Smooth muscle cell (in vitro differentiated cells): ENCODE measurements around the gene SCAANT1. TPM values are rescaled to one million over a fixed set of nuclear protein-coding genes. Genes with fewer than 3 reads are reported as not detected.

Source experiments
- DNase-seq: peaks from one replicate; lab custom pipeline; 2025; ENCODE audit not compliant: unreplicated experiment; lab: John Stamatoyannopoulos, UW
- H2AFZ ChIP-seq: fragments of 200-600 bp; sonication (generic); 2 replicates; pipeline ENCODE4 v1.6.0; 2016; ENCODE audit warnings: antibody characterized with exemption, low read depth, mild to moderate bottlenecking
- H3F3A ChIP-seq: fragments of 200-600 bp; sonication (generic); 2 replicates; pipeline ENCODE4 v1.6.0; 2017; ENCODE audit warnings: antibody characterized with exemption, low read depth
- H3K27ac ChIP-seq: fragments of 200-600 bp; sonication (generic); 2 replicates; pipeline ENCODE4 v1.5.1; 2016; ENCODE audit warnings: low read depth, mild to moderate bottlenecking
- H3K27me3 ChIP-seq: fragments of 200-600 bp; sonication (generic); 2 replicates; pipeline ENCODE4 v1.6.1; 2016; ENCODE audit warnings: low read depth, mild to moderate bottlenecking
- H3K36me3 ChIP-seq: fragments of 200-600 bp; sonication (generic); 2 replicates; pipeline ENCODE4 v1.5.1; 2016; ENCODE audit warnings: low read depth
- H3K4me1 ChIP-seq: fragments of 200-600 bp; sonication (generic); 2 replicates; pipeline ENCODE4 v1.5.1; 2016; ENCODE audit warnings: low read depth
- H3K4me2 ChIP-seq: fragments of 200-600 bp; sonication (generic); 2 replicates; pipeline ENCODE4 v1.6.0; 2016; ENCODE audit warnings: mild to moderate bottlenecking
- H3K4me3 ChIP-seq: fragments of 200-600 bp; sonication (generic); 2 replicates; pipeline ENCODE4 v1.5.1; 2016; ENCODE audit warnings: mild to moderate bottlenecking
- H3K79me2 ChIP-seq: fragments of 200-600 bp; sonication (generic); 2 replicates; pipeline ENCODE4 v1.6.0; 2016; ENCODE audit warnings: low read depth, mild to moderate bottlenecking
- H3K9ac ChIP-seq: fragments of 200-600 bp; sonication (generic); 2 replicates; pipeline ENCODE4 v1.6.0; 2016; ENCODE audit warnings: low read depth
- H3K9me3 ChIP-seq: fragments of 200-600 bp; sonication (generic); replicated peaks from 2 replicates; pipeline ENCODE4 v1.5.1; 2016; ENCODE audit warnings: low read depth
- H4K20me1 ChIP-seq: fragments of 200-600 bp; sonication (generic); 2 replicates; pipeline ENCODE4 v1.6.0; 2016; ENCODE audit warnings: low read depth
- WGBS: methylation state at CpG from one replicate; pipeline ENCODE4 v1.1.7; 2016; ENCODE audit warnings: low lambda C conversion rate; 5-methylcytosine and 5-hydroxymethylcytosine counted together
- polyA plus RNA-seq: library from polyadenylated mRNA; unstranded; fragments of >200 nt; fragmentation: Nextera tagmentation; extraction: Ambion mirVana; gene quantifications from 2 replicates; pipeline ENCODE4 v1.2.1, GENCODE V29; 2016
- total RNA-seq: library from RNA; depleted of rRNA; stranded (reverse); fragments of >200 nt; gene quantifications from 2 replicates; pipeline ENCODE4 v1.2.3, GENCODE V29; 2014
- TF ChIP-seq, protein P1 (sequence below): fragments of 200-600 bp; sonication (generic); IDR thresholded peaks from 2 replicates; pipeline ENCODE4 v1.5.1; 2017; ENCODE audit warnings: borderline replicate concordance, mild to moderate bottlenecking, antibody characterized with exemption; ENCODE audit not compliant: insufficient read depth, poor library complexity, severe bottlenecking

SCAANT1 gene
- total and polyA plus RNA-seq, 2 experiments from 2014 or later, result not detected

- Histone ChIP-seq H3K9ac (no peak overlapping the region), H3K4me3 (no peak overlapping the region), H3K79me2 (no peaks in the 10 kb centered on the region), H3K27me3 (no peaks in the 10 kb centered on the region), H3K4me1 (no peaks in the 10 kb centered on the region), H4K20me1 (peaks cover 20% of the 10 kb centered on the region), H3K4me2 (no peak overlapping the region), H3K9me3 (no peaks in the 10 kb centered on the region), H3K27ac (no peak overlapping the region), H2AFZ (no peak overlapping the region), H3K36me3 (no peaks in the 10 kb centered on the region), H3F3A (no peaks in the 10 kb centered on the region)
- TF ChIP-seq, protein P1, sequence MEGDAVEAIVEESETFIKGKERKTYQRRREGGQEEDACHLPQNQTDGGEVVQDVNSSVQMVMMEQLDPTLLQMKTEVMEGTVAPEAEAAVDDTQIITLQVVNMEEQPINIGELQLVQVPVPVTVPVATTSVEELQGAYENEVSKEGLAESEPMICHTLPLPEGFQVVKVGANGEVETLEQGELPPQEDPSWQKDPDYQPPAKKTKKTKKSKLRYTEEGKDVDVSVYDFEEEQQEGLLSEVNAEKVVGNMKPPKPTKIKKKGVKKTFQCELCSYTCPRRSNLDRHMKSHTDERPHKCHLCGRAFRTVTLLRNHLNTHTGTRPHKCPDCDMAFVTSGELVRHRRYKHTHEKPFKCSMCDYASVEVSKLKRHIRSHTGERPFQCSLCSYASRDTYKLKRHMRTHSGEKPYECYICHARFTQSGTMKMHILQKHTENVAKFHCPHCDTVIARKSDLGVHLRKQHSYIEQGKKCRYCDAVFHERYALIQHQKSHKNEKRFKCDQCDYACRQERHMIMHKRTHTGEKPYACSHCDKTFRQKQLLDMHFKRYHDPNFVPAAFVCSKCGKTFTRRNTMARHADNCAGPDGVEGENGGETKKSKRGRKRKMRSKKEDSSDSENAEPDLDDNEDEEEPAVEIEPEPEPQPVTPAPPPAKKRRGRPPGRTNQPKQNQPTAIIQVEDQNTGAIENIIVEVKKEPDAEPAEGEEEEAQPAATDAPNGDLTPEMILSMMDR, result no peak
- 92% methylated on average over 2 of the region's 2 CpGs for WGBS
- no peak for DNase-seq
These were observed 11.7 kb downstream of the SCAANT1 start for GRCh38 chr3:63900459-63900858.

GRCh38 chr3:63900010-63900409 is 12.2 kb downstream of the SCAANT1 start:
- Histone ChIP-seq H3F3A (no peaks in the 10 kb centered on the region), H3K27me3 (no peaks in the 10 kb centered on the region), H4K20me1 (peaks cover 24% of the 10 kb centered on the region), H3K9ac (no peak overlapping the region), H3K79me2 (no peaks in the 10 kb centered on the region), H3K27ac (no peak overlapping the region), H3K9me3 (no peaks in the 10 kb centered on the region), H3K4me2 (no peak overlapping the region), H3K36me3 (no peaks in the 10 kb centered on the region), H3K4me1 (no peaks in the 10 kb centered on the region), H2AFZ (no peak overlapping the region), H3K4me3 (no peak overlapping the region)
- 94% methylated on average over 5 of the region's 5 CpGs for WGBS
- TF ChIP-seq, protein P1, result no peak
- DNase-seq, result no peak

GRCh38 chr3:63896332-63897030 is 15.7 kb downstream of the SCAANT1 start:
- Histone ChIP-seq H3K4me2 (no peak overlapping the region), H3K79me2 (peaks cover 6% of the 10 kb centered on the region), H2AFZ (no peak overlapping the region), H3F3A (no peaks in the 10 kb centered on the region), H3K27ac (no peak overlapping the region), H3K4me1 (no peaks in the 10 kb centered on the region), H3K27me3 (no peaks in the 10 kb centered on the region), H3K9me3 (no peaks in the 10 kb centered on the region), H3K4me3 (no peak overlapping the region), H4K20me1 (peaks cover 43% of the 10 kb centered on the region), H3K9ac (no peak overlapping the region), H3K36me3 (no peaks in the 10 kb centered on the region)
- WGBS, result 97% methylated on average over 1 of the region's 1 CpG
- DNase-seq, result no peak
- TF ChIP-seq, protein P1, result no peak

DNA sequence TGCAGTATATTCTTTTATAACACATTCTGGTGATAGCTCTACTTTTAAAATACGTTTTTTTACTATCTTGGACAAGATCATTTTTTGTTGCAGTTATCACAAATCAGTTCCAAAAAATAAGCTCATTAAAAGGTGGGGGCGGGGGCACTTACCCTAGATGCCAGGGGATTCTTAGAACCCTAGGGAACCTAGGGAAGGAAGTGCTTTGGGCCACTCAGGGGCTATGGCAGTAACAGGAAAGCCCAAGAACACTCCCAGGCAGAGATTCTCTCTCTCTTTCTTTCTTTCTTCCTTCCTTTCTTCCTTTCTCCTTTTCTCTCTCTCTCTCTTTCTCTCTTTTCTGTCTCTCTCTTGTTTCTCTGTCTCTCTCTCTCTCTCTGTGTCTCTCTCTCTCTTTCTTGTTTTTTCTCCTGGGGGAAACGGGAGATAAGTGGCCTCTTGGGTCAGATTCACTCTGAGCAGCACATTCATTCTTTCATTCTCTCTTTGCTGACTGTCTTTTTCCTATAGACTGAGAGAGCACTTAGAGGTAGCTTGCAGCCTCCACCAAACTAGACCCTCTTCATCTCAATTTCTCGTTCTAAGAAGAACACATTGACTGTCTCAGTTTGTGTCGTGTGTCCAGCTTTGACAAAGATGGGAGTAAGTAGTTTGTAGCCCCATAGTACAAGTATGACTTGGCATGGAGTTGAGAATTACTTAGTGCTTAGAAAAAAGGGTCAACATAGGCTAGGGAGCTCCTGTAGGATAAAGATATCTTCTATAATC is 16.6 kb downstream of the SCAANT1 start:
- Histone ChIP-seq H3K9me3 (no peaks in the 10 kb centered on the region), H3K36me3 (no peaks in the 10 kb centered on the region), H3K27me3 (no peaks in the 10 kb centered on the region), H3K79me2 (peaks cover 9% of the 10 kb centered on the region), H2AFZ (no peak overlapping the region), H4K20me1 (peaks cover 45% of the 10 kb centered on the region), H3K9ac (no peak overlapping the region), H3K4me1 (no peaks in the 10 kb centered on the region), H3K27ac (no peak overlapping the region), H3K4me3 (no peak overlapping the region), H3F3A (no peaks in the 10 kb centered on the region), H3K4me2 (no peak overlapping the region)
- TF ChIP-seq, protein P1, result no peak
- no peak for DNase-seq
- WGBS, result 89% methylated on average over 5 of the region's 5 CpGs
